CD14-positive monocyte (primary cell): ENCODE results near the gene FAAH2. TPM values are rescaled to one million over a fixed set of nuclear protein-coding genes. Genes with fewer than 3 reads are reported as not detected.

Experiments
- DNase-seq, 3 donors: peaks; one replicate each; pipeline ENCODE4 v3.0.0-alpha.2; 2011 to 2022
- H2AFZ ChIP-seq: 2 replicates; pipeline ENCODE4 v1.6.0; 2012; ENCODE audit warnings: mild to moderate bottlenecking, low read depth, low read length, inconsistent platforms; ENCODE audit not compliant: insufficient read depth, poor library complexity, severe bottlenecking
- H3K27ac ChIP-seq, 2 donors: 1 replicate in 1 of 2; 2 replicates in 1 of 2; pipeline ENCODE4 v1.5.1; 2012 to 2013; ENCODE audit warnings: low read length in 2 of 2, control low read depth in 1 of 2, inconsistent platforms in 1 of 2, low read depth in 1 of 2, mild to moderate bottlenecking in 1 of 2
- H3K27me3 ChIP-seq, 2 donors: one replicate each; pipeline versions ENCODE4 v1.6.0 to v1.6.1; 2011 to 2013; ENCODE audit warnings: low read length in 2 of 2; ENCODE audit not compliant: control insufficient read depth in 2 of 2, insufficient read depth in 2 of 2
- H3K36me3 ChIP-seq, 2 donors: replicated peaks in 1 of 2; 1 replicate in 1 of 2; 2 replicates in 1 of 2; pipeline versions ENCODE4 v1.5.1 to v1.6.1; 2012 to 2013; ENCODE audit warnings: low read length in 2 of 2, control low read depth in 1 of 2, inconsistent platforms in 1 of 2, mild to moderate bottlenecking in 1 of 2; ENCODE audit not compliant: insufficient read depth in 2 of 2, control insufficient read depth in 1 of 2
- H3K4me1 ChIP-seq, 2 donors: 1 replicate in 1 of 2; 2 replicates in 1 of 2; pipeline versions ENCODE4 v1.5.1 to v1.6.1; 2012 to 2013; ENCODE audit warnings: low read length in 2 of 2, control low read depth in 1 of 2, inconsistent platforms in 1 of 2, mild to moderate bottlenecking in 1 of 2, moderate library complexity in 1 of 2; ENCODE audit not compliant: insufficient read depth in 2 of 2, control insufficient read depth in 1 of 2
- H3K4me2 ChIP-seq: replicated peaks from 2 replicates; pipeline ENCODE3; 2012; ENCODE audit warnings: low read length, moderate library complexity, mild to moderate bottlenecking; ENCODE audit not compliant: poor library complexity, severe bottlenecking; ENCODE audit errors: extremely low read depth
- H3K4me3 ChIP-seq, 3 experiments: fragments of 200-600 bp in 1 of 3; sonication (generic) in 1 of 3; replicated peaks in 1 of 3; 1 replicate in 2 of 3; 2 replicates in 1 of 3; pipeline ENCODE4 v1.5.1; 2011 to 2013; ENCODE audit warnings: low read length in 3 of 3, mild to moderate bottlenecking in 3 of 3, control low read depth in 2 of 3, low read depth in 2 of 3, inconsistent platforms in 1 of 3, moderate library complexity in 1 of 3
- H3K79me2 ChIP-seq: 2 replicates; pipeline ENCODE4 v1.6.0; 2012; ENCODE audit warnings: mild to moderate bottlenecking, control low read depth, inconsistent platforms, low read length, moderate library complexity; ENCODE audit not compliant: insufficient read depth
- H3K9ac ChIP-seq: 2 replicates; pipeline ENCODE4 v1.6.0; 2017; ENCODE audit warnings: low read length, mild to moderate bottlenecking; ENCODE audit not compliant: insufficient read depth, poor library complexity, severe bottlenecking
- H3K9me3 ChIP-seq, 2 donors: replicated peaks in 1 of 2; 1 replicate in 1 of 2; 2 replicates in 1 of 2; pipeline versions ENCODE4 v1.5.1 to v1.6.1; 2012 to 2013; ENCODE audit warnings: low read length in 2 of 2, control low read depth in 1 of 2; ENCODE audit not compliant: control insufficient read depth in 1 of 2, insufficient read depth in 1 of 2
- H4K20me1 ChIP-seq: 2 replicates; pipeline ENCODE4 v1.6.0; 2012; ENCODE audit warnings: mild to moderate bottlenecking, low read length, control low read depth, moderate library complexity; ENCODE audit not compliant: insufficient read depth
- H3K27ac Mint-ChIP-seq, 7 donors: one replicate each; pipeline ENCODE4 v1.8.0; 2020; ENCODE audit warnings: mild to moderate bottlenecking in 7 of 7, mixed read lengths in 7 of 7, moderate library complexity in 6 of 7, inconsistent platforms in 2 of 7
- H3K27me3 Mint-ChIP-seq, 3 donors: one replicate each; pipeline ENCODE4 v1.8.0; 2021 to 2022; ENCODE audit warnings: low read depth in 3 of 3, mild to moderate bottlenecking in 3 of 3, mixed read lengths in 3 of 3, moderate library complexity in 3 of 3, inconsistent platforms in 1 of 3
- H3K36me3 Mint-ChIP-seq, 2 donors: one replicate each; pipeline ENCODE4 v1.8.0; 2020; ENCODE audit warnings: mixed read lengths in 2 of 2, inconsistent platforms in 1 of 2, mild to moderate bottlenecking in 1 of 2
- H3K4me1 Mint-ChIP-seq: one replicate; pipeline ENCODE4 v1.8.0; 2020; ENCODE audit warnings: mild to moderate bottlenecking, mixed read lengths
- H3K4me3 Mint-ChIP-seq, 2 donors: one replicate each; pipeline ENCODE4 v1.8.0; 2020; ENCODE audit warnings: mild to moderate bottlenecking in 2 of 2, mixed read lengths in 2 of 2, moderate library complexity in 1 of 2
- H3K9me3 Mint-ChIP-seq, 7 donors: one replicate each; pipeline ENCODE4 v1.8.0; 2020 to 2022; ENCODE audit warnings: mixed read lengths in 7 of 7, mild to moderate bottlenecking in 6 of 7, moderate library complexity in 6 of 7, inconsistent platforms in 2 of 7
- WGBS: methylation state at CpG from one replicate; pipeline ENCODE4 v1.1.5; 2013; ENCODE audit warnings: missing lambda C conversion rate; ENCODE audit not compliant: insufficient coverage; 5-methylcytosine and 5-hydroxymethylcytosine counted together
- intact Hi-C, 2 donors: fragments of 100-400 bp; cut with micrococcal nuclease; formaldehyde crosslinking; loops; one replicate each; pipeline versions ENCODE4 v1.15.0 to v1.15.1; 2023
- polyA plus RNA-seq, 3 donors: library from polyadenylated mRNA; depleted of rRNA in 1 of 3; unstranded in 2 of 3; stranded (reverse) in 1 of 3; fragments of 300-500 nt in 2 of 3; fragments of >200 nt in 1 of 3; fragmentation: Illumina TruSeq in 2 of 3; gene quantifications; 1 replicate in 2 of 3; 2 replicates in 1 of 3; pipeline ENCODE4 v1.2.3, GENCODE V29; 2012 to 2021
- TF ChIP-seq, protein P1 (sequence below): fragments of 200-600 bp; IDR thresholded peaks from one replicate; pipeline ENCODE4 v1.8.0; 2022; ENCODE audit warnings: antibody characterized with exemption, mild to moderate bottlenecking

The FAAH2 gene
- polyA plus RNA-seq, 3 donors = not detected

DNA sequence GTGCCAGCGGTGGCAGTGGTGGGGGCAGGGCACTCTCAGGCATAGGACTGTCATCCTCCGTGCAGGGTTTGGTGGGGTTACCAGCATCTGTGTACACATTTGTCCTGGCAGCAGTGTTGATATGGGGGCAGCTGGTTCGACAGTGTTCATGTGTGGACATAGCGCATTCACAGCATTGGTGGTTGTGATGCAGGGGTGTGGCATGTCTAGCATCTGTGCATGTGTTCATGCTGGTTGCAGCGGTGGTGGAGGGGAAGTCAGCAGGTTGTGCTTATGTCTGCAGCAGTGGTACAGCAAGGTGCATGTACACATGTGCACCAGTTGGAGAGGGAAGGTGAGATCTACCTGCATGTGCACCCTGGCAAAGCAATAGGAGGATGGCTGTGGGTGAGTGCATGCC lies 230.0 kb downstream of the FAAH2 start:
- H3K9me3 ChIP-seq = peaks cover 0 to 16% of the 10 kb centered on the region in 2 donors
- intact Hi-C loops = no loop called here
- peaks cover 0 to 6% (median 5%) of the 10 kb centered on the region in 7 donors for H3K9me3 Mint-ChIP-seq
- H3K36me3 Mint-ChIP-seq = no peaks in the 10 kb centered on the region
- H2AFZ ChIP-seq = no peak overlapping the region
- no peak overlapping the region for H3K4me3 Mint-ChIP-seq
- no peak overlapping the region for H3K27ac Mint-ChIP-seq
- no peaks in the 10 kb centered on the region for H4K20me1 ChIP-seq
- 94% methylated on average over 3 of the region's 5 CpGs for WGBS
- no peak overlapping the region for H3K27ac ChIP-seq
- H3K4me3 ChIP-seq = no peak overlapping the region
- H3K4me1 ChIP-seq = no peaks in the 10 kb centered on the region
- H3K79me2 ChIP-seq = no peaks in the 10 kb centered on the region
- no peak for DNase-seq
- H3K27me3 Mint-ChIP-seq = no peaks in the 10 kb centered on the region
- no peaks in the 10 kb centered on the region for H3K27me3 ChIP-seq
- H3K4me2 ChIP-seq = no peak overlapping the region
- H3K9ac ChIP-seq = no peak overlapping the region
- H3K36me3 ChIP-seq = no peaks in the 10 kb centered on the region
- H3K4me1 Mint-ChIP-seq = no peaks in the 10 kb centered on the region
- TF ChIP-seq, protein P1, sequence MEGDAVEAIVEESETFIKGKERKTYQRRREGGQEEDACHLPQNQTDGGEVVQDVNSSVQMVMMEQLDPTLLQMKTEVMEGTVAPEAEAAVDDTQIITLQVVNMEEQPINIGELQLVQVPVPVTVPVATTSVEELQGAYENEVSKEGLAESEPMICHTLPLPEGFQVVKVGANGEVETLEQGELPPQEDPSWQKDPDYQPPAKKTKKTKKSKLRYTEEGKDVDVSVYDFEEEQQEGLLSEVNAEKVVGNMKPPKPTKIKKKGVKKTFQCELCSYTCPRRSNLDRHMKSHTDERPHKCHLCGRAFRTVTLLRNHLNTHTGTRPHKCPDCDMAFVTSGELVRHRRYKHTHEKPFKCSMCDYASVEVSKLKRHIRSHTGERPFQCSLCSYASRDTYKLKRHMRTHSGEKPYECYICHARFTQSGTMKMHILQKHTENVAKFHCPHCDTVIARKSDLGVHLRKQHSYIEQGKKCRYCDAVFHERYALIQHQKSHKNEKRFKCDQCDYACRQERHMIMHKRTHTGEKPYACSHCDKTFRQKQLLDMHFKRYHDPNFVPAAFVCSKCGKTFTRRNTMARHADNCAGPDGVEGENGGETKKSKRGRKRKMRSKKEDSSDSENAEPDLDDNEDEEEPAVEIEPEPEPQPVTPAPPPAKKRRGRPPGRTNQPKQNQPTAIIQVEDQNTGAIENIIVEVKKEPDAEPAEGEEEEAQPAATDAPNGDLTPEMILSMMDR = no peak

DNA sequence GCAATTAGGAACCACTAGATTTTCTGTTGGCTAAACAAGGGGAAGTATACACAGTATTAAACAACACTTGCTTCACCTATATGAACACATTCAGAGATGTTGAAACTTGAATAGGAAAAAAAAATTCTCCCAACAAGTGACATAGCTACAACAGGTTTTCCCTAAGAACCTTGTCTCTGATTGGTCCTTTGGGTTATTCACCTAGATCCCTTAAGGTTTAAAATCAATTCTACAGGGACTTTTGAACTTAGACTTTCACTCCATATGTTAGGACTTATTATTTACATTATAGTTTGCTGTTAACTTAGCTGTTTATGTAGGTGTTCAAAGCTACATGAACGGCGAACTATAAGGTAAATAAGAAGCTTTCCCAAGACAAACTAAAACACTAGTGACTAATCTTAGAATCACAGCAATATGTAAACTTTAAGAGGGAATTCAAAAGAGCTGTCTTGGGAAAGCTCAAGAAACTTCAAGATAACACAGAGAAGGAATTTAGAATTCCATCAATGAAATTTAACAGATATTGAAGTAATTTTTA lies 233.1 kb downstream of the FAAH2 start:
- Mint-ChIP-seq H3K9me3 (peaks cover 2 to 7% (median 5%) of the 10 kb centered on the region in 7 donors), H3K27me3 (peaks cover 0 to 2% (median 0%) of the 10 kb centered on the region in 3 donors), H3K4me1 (no peaks in the 10 kb centered on the region), H3K27ac (no peak overlapping the region), H3K4me3 (no peak overlapping the region), H3K36me3 (no peaks in the 10 kb centered on the region)
- Histone ChIP-seq H3K4me3 (no peak overlapping the region), H3K9ac (no peak overlapping the region), H3K27me3 (no peaks in the 10 kb centered on the region), H3K9me3 (peaks cover 0 to 16% of the 10 kb centered on the region in 2 donors), H2AFZ (no peak overlapping the region), H3K79me2 (no peaks in the 10 kb centered on the region), H4K20me1 (no peaks in the 10 kb centered on the region), H3K4me1 (no peaks in the 10 kb centered on the region), H3K27ac (no peak overlapping the region), H3K4me2 (no peak overlapping the region), H3K36me3 (no peaks in the 10 kb centered on the region)
- intact Hi-C loops = no loop called here
- no CpG with 5 or more reads among the region's 2 CpGs for WGBS
- no peak for DNase-seq
- TF ChIP-seq, protein P1 = no peak
